GM19035 (cell line): ENCODE data around the gene TSTD2.

Experiments used
- ATAC-seq: cut with Tn5 transposase; IDR thresholded peaks from one replicate; pipeline ENCODE4 v1.9.1; 2021; ENCODE audit not compliant: unreplicated experiment

The TSTD2 gene

DNA sequence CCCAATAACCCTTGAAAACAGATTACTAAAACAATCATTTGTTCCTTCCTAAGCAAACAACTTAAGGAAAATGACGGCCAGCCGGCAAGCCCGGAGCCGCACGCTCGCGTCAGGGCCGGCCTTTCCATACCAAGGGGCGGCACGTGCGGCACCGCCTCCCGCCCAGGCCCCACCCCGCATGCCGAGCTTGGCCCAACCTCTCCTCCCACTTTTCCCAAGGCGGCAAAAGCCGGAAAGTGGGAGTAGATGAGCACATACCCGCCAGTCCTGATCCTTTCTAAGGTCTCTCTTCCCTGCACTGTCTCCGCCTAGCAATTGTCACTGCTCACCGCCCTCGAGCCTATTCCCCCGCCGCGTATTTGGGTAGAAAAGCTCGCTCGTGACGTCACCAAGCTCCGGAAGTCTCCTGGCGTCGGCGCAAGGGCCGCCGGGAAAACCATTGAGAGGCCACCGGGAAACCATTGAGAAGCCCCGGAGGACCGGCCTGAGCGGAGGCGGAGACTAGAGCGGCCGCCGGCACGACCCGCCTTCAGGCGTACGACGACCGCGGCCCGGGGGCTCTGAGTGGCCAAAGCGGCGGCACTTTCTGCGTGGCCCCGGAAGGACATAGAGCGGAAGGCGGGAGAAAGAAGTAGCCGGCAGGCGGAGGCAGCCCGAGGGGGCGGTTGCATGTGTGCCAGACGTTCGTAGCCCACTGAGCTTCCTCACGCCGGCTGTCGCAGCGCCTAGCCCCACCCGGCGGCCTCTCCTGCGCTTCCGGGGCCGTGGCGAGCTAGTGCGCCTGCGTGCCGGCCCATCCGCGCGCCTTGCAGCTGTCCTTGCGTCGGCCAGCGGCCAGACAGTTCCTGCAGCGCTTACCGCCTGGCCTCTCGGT is at the start of gene TSTD2, which contains the start of gene NCBP1:
TSTD2 (minus strand) TSS at position 384 of the 874 bp plus-strand sequence. CDS start 5,806 bp downstream, outside the sequence.
NCBP1 (plus strand) TSS at position 837 of the 874 bp plus-strand sequence. CDS start 61 bp downstream, outside the sequence.
- ATAC-seq = peak; percentile 82

DNA sequence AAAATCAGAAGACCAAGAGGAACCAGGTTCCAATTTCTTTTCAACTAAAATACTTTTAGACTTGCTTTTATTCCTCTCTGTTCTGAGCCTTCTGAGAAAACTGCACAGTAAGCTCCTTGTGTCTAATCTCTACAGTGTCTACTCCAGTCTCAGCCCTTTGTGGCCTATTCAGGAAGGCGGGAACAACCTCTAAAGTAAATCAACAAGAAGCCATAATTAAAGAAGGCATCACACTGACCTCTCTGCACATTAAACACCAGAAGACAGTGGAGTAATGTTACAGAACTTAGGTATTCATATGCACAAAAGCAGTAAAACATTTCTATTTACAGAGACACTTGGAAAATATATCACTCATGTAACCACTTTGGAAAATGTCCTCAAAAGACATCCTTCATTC is 49.1 kb upstream of the TSTD2 start:
- ATAC-seq = no peak

- no peak for ATAC-seq
Observed at GRCh38 chr9:97675655-97676054, 42.5 kb upstream of the TSTD2 start.

- no peak for ATAC-seq
Observed at GRCh38 chr9:97673922-97674321, 40.8 kb upstream of the TSTD2 start.

GRCh38 chr9:97672403-97672802 is 39.2 kb upstream of the TSTD2 start:
- no peak for ATAC-seq

GRCh38 chr9:97670586-97670985 is 37.4 kb upstream of the TSTD2 start:
- ATAC-seq = no peak

- no peak for ATAC-seq
Observed at GRCh38 chr9:97668485-97668884, 35.3 kb upstream of the TSTD2 start.

DNA sequence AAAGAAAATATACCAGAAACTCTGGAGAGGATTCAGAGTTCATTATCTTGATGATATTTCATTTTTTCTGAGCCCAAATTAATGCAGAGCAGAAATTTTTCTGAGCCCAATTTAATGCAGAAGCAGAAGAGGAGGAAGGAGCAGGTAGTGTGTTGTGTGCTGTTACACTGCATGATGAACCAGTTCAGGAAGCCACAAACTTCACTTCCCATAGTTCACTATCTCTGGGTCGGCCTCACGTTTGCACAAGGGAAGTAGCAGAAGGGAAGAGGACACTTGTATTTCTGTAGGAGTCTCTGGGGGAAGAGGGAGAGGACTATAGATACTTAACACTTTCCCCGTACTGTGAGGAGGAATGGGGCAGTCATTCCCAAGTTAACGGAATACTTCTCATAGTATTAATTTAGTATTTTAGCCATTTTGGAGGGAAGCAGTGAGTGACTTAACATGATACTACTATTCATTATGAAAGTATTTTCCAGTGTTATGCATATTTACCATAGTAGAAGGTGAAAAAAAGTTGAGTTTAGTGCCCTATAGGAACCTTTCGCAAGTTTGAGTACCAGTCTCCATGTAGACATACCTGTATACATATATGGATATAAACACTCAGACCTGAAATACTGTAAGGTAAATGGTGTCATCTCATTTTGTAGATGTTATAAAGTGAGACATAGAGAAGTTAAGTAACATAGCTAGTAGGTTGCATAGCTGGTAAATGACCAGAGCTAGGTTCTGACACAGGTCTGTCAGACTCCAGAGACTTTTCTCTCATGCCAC is 33.9 kb upstream of the TSTD2 start:
- ATAC-seq = no peak

DNA sequence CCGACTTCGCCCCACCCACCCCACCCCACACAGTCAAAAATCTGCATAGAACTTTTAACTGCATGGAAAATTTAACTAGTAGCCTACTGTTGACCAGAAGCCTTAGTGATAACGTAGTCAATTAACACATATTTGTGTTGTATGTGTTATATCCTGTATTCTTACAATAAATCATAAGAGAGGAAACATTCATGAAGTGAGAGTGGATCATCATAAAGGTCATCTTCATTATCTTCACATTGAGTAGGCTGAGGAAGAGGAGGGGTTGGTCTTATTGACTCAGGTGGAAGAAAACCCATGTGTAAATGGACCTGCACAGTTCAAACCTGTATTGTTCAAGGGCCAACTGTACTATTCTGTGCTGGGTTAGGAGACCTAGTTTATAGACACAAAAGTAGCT is 32.6 kb upstream of the TSTD2 start:
- ATAC-seq = no peak

DNA sequence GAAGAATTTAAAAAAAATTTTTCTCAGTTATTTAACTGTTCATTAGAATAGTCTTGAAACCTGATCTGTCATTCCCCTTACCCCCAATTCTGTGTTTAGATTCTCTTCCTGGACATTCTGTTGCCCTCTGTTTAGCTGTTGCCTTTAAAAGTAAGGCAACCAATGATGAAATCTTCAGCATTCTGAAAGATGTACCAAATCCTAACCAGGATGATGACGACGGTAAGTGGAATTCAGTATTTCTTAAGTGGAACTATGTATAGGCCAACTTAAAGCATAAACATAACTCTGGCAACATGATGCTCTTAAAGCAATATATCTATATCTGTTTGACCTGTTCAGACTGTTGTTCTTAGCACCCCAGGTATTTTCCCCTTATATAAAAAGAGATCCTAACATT is 27.7 kb upstream of the TSTD2 start:
- no peak for ATAC-seq

GRCh38 chr9:97660340-97660739 is 27.2 kb upstream of the TSTD2 start:
- no peak for ATAC-seq

DNA sequence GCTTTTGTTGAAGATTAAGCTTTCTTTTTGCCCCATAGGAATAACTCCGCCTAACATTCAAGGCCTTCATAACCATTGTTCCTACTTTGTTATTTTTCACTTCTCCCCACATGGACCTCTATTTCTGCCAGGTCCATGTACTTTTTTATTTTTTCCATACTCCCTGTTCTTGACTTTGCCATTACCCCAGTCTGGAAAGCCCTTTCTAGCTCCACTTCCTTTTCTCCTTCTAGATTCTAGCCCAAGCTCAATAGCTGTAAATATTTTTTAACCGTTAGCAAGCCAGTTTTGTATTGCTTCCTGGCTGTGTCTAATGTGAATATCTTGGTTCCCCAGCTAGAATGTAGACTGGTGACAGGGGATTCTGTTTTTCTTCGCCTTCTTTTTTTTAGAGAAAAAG is 26.6 kb upstream of the TSTD2 start:
- ATAC-seq = no peak

- no peak for ATAC-seq
Observed at GRCh38 chr9:97658707-97659106, 25.5 kb upstream of the TSTD2 start.

GRCh38 chr9:97651646-97652045 is 18.5 kb upstream of the TSTD2 start:
- ATAC-seq = no peak

DNA sequence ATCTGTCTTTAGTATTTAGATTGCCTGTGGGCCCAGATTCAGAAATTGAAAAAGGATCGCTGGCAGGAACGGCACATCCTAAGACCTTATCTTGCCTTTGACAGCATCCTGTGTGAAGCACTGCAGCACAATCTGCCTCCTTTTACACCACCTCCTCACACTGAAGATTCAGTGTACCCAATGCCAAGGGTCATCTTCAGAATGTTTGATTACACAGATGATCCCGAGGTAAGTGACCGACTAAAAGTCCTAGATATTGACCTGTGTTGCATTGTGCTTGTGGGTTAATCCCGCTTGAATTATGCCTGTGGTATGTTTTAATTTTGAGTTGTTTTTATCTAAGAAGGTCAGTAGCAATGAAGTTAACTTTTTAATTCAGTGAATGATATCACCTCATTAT is 14.8 kb upstream of the TSTD2 start:
- no peak for ATAC-seq

DNA sequence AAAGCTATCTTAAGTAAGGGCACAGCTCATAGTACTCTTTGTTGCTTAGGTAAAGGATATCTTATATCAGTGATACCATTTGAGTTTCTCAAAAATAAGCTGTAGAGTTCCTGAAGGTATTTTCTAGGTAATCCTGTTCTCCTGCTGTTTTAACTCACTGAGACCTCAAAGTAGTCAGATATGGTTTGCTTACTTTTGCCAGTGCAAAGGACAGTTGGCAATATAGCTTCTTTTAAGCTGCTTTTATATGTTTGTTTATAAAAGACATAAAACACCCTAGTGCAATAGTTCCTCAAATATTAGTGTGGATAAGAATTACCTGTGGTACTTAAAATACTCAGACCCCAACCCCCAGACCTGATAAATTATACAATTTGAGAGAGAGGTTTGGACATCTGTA is 12.6 kb upstream of the TSTD2 start:
- ATAC-seq = no peak

DNA sequence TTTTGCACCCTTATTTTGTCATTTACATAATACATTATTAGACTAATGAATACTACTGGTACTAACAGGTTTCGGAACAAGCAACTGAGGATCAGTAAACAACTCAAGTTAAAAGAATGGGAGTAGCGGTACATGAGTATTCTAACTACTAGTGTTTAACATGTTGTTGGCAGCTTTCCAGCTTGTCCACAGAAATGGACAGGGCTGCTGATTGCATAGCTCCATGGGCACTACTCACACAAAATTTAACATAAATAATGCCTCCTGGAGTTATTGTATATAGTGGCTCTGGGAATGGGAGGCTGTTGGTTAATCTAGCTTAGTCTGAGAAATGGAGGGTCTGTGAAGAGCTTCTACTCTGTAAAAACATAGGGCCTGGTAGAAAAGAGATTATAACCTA is 7.2 kb upstream of the TSTD2 start:
- no peak for ATAC-seq

- ATAC-seq = no peak
Observed at GRCh38 chr9:97638666-97639065, 5.5 kb upstream of the TSTD2 start.

DNA sequence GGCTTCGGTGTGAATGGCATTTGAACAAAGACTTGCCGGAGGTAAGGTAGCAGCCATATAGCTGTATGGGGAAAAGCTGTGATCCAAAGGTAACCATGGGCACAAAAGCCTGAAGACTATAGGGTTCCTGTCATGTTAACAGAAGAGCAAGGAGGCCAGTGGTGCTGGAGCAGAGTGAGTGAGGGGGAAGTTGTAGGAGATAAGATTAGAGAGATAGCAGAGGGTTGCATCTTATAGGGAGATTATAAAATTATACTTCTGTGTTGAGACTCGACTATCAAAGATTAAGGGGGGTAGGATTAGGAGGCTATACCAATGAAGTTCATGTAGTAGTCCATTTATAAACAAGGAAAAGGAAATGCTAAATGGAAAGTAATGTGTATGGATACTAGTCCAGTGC is 3.7 kb upstream of the TSTD2 start:
- ATAC-seq = no peak

DNA sequence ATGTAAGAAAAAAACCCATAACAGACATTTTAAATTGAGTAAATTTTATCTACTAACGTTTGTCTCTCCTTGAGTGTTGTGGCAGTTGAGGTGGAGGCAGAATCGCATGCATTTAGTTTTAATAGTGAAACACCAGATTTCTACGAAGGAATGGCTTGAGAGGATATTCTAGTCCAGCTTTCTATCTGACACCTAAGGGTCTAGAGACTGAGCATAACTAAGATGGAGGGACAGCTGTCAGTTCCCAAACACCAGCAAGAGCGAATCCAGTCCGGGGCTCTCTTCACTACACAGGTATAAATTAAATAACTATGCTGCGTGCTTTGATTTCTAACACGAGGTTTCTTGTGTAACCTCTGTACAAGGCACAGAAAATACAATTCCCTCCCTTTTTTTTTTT is 1.9 kb upstream of the TSTD2 start:
- no peak for ATAC-seq

DNA sequence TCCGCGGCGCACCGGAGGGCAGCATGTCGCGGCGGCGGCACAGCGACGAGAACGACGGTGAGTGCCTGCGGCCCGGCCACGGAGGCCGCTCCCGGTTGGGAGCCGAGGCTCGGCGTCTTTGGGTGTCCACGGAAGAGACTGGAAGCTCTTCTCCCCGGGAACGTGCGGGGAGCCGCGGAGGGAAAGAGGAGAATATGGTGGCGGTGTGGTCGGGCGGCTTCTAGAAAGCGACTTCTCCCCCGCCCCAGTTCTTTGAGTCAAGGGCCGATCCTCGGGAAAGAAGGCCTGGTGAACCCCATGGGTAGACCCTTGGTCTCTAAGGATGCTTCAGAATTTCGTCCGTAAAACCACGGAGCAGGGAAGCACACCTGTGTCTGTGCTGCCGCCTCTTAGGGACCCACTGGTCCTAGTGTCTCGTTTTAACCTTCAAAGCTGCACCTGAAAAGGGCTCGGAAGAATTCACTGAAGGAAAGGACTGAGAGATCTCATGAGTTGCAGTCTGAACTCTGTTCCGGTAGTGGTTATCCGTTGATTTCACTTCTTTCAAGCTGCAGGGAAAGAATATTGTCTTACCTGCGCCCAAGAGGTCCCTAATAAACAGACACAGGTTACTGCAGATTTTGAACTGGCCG is 807 bp upstream of the TSTD2 start:
- peak; percentile 5 for ATAC-seq
